Measurements from ENCODE around the gene OR10H4.
"Not testable (repeated sequence)": the region's sequence is repeated elsewhere in the genome, so short reads cannot be mapped to it uniquely, and the experiment has no call there.

The OR10H4 gene, protein sequence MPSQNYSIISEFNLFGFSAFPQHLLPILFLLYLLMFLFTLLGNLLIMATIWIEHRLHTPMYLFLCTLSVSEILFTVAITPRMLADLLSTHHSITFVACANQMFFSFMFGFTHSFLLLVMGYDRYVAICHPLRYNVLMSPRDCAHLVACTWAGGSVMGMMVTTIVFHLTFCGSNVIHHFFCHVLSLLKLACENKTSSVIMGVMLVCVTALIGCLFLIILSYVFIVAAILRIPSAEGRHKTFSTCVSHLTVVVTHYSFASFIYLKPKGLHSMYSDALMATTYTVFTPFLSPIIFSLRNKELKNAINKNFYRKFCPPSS

DNA sequence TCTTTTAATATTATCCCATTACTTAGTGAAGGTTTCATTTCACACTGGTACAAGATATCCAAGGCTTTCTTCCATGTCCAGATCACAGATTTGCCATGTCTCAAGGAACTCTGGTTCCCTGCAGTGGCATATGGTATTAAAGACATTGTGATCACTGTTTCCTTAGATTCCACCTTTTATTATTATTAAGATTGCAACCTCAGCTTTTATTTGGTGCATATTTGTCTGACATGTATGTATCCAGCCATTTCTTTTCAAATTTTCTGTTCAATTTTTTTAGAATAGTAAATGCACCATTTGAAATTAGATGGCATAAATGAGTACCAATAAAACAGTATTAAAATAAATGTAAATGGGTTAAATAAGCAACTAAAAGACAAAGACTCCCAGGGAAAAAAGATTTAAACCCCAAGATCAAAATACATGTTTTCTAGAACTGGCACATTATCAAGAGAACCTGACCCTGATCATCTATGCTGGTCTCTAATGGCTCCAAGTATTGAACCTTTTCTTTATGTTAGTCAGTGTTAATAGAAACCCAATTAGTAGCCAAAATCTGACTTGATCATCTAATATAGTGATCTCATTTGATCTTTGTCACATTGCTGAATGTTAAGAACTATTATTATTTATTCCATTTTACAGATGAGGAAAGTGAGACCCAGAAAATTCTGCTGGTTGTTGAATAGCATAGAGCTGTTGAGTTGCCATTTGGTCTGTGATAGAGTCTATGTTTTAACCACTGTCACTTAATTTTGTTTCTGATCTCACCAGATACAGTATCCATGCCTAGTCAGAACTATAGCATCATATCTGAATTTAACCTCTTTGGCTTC is at the start of gene OR10H4:
Gene OR10H4, plus strand, starts transcription at position 786 of the 836 bp plus-strand sequence. Its CDS starts 0 bp downstream, at position 786.
- DNase-seq (ENCODE audit: low spot score), result no peak

DNA sequence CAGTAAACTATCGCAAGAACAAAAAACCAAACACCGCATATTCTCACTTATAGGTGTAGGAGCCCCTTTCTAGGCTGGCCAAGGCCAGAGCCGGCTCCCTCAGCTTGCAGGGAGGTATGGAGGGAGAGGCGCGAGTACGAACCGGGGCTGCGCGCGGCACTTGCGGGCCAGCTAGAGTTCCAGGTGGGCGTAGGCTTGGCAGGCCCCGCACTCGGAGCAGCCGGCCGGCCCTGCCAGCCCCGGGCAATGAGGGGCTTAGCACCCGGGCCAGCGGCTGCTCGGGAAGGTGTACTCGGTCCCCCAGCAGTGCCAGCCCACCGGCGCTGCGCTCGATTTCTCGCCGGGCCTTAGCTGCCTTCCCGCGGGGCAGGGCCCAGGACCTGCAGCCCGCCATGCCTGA is 49.2 kb upstream of the OR10H4 start:
- not testable (repeated sequence) for DNase-seq (ENCODE audit: low spot score)

DNA sequence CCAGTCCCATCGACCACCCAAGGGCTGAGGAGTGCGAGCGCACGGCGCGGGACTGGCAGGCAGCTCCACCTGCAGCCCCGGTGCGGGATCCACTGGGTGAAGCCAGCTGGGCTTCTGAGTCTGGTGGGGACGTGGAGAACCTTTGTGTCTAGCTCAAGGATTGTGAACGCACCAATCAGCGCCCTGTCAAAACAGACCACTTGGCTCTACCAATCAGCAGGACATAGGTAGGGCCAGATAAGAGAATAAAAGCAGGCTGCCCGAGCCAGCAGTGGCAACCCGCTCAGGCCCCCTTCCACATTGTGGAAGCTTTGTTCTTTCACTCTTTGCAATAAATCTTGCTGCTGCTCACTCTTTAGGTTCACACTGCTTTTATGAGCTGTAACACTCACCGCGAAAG is 48.8 kb upstream of the OR10H4 start:
- DNase-seq (ENCODE audit: low spot score), result not testable (repeated sequence)

DNA sequence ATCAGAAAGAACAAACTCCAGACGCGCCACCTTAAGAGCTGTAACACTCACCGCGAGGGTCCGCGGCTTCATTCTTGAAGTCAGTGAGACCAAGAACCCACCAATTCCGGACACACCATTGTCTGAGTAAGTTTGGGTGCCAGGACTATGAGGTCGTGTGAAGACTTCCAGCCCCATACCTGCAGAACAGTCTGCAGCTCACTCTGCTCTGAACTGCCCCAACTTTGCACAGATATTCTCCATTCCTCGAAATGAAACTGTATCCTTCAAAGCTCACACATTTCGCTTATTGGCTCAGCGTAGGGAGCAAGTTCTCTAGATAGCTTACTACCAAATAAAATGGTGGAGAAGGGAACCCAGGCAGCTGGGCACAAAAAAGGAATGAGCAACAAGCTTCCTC is 48.3 kb upstream of the OR10H4 start:
- no peak for DNase-seq (ENCODE audit: low spot score)

DNA sequence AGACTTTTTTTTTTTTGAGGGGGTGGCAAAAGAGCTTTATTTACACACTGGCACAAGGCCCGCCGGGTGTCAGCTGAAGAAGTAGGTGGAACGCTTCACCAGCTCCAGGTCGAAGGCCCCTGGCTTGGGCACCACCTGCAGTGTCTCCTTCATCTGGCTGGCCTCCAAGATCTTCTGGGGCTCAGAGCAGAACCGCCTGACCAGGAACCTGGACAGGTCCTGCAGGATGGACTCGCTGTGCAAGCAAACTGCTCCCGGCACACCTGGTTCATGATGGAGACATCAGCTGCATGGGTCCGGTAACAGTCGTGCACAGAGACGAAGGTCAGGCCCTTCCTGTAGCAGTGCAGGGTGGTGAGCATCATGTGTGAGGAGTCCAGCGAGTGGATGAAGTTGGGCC is 46.6 kb upstream of the OR10H4 start:
- no peak for DNase-seq (ENCODE audit: low spot score)

DNA sequence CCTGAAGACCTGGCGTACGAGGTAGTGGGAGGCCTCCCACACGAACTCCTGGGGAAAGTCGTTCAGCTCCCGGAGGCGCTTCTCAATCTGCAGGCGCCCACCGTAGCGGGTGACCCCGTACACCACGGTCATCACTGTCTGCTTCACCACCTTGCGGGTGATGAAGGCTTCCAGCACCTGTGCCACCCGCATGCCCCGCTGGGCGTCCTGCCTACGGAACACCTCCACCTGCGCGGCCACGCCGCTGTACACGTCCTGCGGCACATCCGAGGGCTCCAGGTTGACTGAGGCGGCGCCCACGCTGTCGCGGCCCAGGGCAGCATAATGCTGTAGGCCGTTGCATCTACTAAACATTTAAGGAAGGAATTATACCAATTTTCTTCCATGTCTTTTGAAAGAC is 45.9 kb upstream of the OR10H4 start:
- DNase-seq (ENCODE audit: low spot score), result not testable (repeated sequence)

DNA sequence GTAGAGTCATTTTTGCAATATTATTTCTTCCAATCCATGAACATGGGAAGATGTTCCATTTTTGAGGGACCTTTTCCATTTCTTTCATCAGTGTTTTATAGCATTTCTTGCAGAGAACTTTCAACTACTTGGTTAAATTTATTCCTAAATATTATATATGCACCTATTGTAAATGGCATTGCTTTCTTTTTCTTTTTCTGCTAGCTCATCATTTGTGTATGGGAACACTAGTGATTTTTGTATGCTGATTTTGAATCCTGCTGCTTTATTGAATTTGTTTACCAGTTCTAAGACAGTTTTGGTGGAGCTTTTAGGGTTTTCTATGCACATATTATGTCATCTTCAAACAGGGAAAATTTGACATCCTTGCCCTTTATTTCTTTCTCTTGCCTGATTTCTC is 43.8 kb upstream of the OR10H4 start:
- DNase-seq (ENCODE audit: low spot score), result no peak

DNA sequence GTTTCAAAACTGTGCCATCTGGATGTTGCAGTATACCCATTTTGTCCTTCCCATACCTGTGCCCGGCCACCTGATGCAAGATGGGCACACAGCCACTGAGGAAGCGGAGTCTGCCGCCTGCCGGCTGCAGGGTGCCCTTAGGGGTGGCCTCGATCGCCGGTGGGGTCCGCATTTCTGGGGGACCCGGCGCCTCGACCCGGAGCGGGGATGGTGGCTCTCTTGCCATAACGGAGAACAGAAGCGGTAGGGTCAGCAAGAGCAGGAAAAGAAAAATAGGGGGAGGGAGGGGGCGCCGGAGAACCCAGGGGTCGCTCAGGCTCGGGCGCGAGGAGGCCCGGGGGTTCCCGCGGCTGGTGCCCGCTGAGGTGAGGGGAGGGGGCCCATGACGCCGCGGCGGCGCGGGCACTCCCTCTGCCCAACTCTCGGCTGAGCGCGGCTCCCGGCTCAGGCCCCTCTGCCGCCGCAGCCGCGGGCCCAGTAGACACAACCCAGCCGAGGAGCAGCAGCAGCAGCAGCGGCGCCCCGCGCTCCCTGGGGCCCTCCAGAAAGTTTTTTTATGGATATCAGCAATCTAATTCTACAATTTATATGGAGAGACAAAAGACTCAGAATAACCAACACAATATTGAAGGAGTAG is 37.1 kb upstream of the OR10H4 start:
- DNase-seq (ENCODE audit: low spot score), result no peak

DNA sequence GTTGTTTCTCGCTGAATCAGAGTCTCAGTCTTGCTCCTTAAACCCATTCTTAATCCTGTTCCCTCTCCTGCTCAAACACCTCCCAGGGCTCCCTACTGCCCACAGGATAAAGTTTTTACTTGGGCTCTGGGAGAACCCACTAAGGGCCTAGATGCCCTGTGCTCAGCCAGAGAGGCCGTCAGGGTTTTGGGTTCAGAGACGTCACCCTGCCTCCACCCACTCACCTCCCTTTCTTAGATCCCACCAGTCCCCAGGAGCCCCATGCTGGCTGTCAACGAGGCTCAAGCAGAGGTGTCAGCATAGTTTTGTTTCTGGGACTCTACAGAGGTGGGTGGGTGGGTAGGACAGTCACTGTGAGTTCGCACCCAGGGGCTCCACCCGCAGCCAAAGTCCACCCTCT is 35.4 kb upstream of the OR10H4 start:
- DNase-seq (ENCODE audit: low spot score), result no peak

DNA sequence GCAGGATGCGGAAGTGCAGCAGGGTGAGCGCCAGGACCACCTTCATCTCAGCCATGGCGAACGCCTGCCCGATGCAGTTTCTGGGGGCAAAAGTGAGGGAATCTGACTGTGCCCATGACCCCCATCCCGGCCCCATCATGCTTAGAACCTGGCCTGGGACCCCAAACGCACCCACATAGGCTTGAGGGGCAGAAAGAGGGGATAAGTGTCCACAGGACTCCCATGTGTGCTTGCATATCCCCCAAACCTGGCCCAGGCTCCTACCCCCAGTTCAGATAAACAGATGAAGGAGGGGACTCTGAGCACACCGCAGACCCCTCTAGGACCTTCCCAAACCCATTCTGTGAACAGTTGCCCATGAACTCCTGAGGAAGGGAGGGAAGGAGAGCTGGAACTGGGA is 35.0 kb upstream of the OR10H4 start:
- no peak for DNase-seq (ENCODE audit: low spot score)

DNA sequence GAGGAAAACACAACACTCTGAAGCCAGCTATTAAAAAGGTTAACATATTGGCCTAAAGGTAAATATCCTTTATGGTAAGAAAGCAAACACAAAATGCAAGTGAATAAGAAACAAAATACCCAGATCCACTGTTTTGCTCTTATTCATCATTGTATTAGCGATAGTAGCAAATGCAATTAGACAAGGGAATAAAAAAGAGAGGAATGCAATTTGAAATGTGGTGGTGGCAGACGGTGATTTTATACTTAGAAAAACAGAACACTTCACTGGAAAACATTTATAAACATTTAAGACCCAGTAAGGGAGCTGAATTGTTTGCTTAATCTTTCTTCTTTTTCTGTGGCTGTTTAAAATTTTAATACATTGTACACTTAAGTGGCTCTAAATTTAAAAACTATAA is 33.7 kb upstream of the OR10H4 start:
- no peak for DNase-seq (ENCODE audit: low spot score)

DNA sequence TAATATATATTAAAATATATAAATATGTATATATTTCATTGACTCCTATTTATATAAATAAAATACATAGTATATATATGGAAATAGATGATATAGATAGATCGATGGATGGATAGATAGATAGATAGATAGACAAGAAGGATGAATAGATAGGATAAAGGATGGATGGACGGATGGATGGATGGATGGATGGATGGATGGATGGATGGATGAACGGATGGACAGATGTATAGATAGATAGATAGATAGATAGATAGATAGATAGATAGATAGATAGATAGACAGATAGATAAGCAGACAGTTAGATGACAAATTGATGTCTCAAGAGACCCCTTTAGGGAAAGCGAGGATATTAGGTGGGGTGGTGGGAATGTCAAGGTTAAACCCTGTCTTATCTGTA is 29.6 kb upstream of the OR10H4 start:
- DNase-seq (ENCODE audit: low spot score), result no peak

DNA sequence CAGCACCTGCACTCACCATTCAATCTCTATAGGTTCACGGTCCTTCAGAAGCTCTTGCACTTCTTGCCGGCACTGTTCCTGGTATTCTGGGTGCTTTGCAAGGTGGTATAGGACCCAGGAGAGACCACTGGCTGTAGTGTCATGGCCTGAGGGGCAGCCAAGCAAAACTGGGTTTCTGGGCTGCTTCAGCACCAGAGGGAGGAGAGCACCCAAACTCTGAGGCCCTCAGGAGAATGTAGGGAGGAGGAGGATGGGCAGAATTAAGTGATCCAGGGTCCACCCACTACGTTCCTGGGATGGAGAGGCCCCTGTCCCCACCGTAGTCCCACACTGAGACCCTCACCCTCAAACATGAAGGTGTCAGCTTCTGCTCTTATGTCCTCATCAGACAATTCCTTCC is 26.8 kb upstream of the OR10H4 start:
- no peak for DNase-seq (ENCODE audit: low spot score)

DNA sequence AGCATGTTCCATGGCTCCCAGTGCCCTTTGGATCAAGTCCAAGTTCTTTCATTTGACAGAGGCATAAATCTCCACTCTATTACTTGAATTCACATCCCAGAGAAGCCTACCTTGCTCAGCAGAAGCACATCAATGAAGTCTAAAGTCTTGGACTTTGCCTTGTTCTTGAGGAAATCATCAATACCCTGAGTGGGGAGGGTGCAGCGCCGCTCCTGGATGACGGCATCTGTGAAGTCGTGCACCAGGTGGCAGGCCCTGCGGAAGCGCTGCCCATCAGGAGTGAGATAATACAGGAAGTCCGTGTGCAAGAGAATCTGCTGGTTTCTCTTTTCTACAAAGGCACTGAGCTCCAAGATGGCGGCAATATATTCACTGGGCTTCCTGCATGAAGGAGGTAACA is 25.1 kb upstream of the OR10H4 start:
- DNase-seq (ENCODE audit: low spot score), result no peak

DNA sequence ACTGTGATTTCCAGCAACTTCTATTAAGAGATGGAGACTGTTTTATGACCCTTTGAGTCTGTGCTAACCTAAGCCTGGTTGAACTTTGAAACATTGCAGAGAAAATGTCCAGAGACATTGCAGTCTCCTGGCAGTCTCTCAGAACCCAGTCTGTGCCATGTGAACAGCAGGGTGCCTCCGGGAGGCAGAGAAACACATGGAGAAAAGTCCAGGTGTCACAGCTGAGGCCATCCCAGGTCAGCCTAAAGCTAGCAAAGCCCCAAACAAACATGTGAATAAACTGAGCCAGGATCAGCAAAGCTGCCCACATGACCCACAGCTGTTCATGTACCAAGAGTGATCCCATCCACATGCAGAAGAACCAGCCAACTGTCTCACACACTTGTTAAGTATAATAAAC is 22.3 kb upstream of the OR10H4 start:
- no peak for DNase-seq (ENCODE audit: low spot score)

DNA sequence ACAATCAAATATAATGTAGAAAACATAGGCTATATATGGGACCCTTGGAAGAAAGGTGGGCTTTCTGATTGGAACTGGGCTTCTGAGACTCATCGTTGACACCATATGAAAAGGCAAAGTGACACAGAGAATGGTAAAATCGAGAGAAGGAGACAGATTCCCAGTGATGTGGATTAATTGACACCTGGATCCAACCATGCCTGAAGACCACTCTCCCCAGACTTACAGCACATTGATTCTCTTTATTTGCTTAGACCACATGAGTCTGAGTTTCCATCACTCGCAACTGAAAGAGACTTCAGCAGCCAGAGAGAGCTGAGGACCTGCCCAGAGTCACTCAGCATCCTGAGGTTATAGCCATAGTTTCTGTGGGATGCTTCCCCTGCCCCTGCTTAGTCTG is 20.5 kb upstream of the OR10H4 start:
- no peak for DNase-seq (ENCODE audit: low spot score)

DNA sequence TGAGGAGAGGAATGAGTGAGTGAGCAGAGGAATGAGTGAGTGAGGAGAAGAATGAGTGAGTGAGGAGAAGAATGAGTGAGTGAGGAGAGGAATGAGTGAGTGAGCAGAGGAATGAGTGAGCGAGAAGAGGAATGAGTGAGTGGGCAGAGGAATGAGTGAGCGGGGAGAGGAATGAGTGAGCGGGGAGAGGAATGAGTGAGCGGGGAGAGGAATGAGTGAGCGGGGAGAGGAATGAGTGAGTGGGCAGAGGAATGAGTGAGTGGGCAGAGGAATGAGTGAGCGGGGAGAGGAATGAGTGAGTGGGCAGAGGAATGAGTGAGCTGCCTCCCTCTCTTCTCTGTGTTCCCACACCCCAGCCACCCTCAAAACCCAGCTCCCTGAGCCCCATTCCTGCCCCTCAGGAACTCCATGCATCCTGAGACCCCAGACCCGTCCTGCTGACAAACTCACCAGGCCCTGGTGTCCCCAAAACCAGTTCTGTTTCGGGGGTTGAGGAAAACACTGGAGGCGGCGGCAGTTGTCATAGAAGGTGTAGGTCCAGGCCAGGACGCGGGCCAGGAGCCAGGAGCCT is 15.0 kb upstream of the OR10H4 start:
- DNase-seq (ENCODE audit: low spot score), result not testable (repeated sequence)

DNA sequence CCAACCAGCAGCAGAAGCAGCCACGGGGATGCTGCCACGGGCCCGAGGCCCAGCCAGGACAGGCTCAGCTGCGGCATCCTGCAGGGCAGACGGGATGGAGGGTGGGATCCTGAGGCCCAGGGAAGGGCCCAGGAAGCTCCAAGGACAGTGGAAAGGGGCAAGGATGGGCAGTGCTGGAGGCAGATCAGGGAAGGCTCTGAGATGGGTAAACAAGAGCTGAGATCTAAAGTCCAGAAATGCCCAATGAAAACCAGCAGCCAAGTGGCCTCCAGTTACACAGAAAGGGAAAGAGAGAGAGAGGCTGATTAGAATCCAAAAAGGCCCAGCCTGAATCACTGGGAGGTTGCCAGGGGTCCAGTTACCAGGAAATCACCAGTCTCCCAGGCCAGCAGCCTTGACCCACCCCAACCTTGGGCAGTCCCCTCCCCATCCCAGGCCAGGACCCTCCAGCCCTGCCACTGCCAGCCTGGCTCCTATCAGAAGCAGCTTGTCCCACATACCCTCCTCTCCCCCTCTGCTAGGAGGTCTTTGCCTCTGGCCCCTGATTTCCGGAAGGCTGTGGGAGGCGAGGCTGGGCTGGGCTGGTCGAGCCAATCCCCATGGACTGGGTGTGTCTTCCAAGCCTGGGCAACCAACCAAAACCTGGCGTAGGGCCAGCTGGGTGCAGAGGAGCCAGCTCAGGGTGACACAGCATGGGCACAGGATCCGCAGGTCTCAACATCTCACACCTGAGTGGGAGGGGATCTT is 14.3 kb upstream of the OR10H4 start, which contains the start of gene CYP4F11:
Gene CYP4F11, minus strand, starts transcription at position 198 of the 747 bp plus-strand sequence. Its CDS starts 121 bp downstream, at position 77.
- no peak for DNase-seq (ENCODE audit: low spot score)

DNA sequence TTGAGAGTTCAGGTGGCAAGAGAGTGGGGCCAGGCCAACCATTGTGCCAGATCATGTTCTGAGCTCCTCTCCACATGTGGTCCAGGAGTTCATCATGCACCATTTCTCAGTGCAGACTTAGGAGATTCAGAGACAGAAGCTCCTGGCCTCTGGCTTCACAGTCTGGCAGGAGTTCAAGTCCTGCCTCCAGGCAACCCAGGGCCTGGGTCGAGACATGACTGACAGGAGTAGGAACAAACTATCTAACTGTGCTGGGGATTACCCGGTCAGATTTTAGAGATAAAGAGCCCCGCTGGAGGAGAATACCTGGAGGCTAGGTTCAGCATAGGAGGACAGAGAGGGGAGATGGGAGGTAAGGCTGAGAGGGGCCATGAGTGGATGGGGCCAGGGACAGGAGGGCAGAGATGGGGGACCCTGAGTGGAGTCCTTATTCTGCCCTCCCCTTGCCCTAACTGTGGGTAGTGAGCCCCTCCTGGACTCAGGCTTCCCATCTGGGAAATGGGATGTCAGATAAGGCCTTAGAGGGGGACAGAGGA is 13.6 kb upstream of the OR10H4 start:
- DNase-seq (ENCODE audit: low spot score), result no peak

DNA sequence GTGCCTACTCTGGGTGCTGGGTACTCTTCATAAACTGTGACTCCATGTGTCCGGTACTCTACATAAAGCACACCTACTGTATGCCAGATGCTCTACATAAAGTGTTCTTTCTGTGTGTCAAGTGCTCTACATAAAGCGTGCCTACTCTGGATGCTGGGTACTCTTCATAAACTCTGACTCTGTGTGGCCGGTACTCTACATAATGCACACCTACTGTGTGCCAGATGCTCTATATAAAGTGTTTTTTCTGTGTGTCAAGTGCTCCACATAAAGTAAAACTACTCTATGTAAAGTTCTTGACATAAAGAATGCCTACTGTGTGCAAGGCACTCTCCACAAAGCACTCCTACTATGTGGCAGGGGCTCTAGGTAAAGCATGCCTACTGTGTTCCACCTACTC is 12.6 kb upstream of the OR10H4 start:
- no peak for DNase-seq (ENCODE audit: low spot score)

DNA sequence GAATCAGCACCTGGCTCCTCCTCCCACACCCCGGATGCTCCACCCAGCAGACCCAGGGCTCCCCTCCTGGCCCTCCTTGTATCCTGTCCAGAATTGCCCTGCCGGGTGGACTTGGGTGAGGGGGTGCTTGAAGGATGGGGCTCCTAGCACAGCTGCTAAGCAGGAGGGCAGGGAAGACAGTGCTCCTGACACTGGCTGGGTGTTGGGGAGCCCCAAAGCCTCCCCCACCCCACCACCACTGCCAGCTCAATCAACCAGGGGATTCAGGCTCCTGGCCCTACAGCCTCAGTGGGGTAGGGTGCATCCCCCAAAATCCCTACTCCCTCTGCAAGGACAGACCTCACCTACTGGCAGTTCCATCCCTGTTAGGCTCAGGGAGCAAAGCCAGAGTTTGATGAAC is 11.9 kb upstream of the OR10H4 start:
- no peak for DNase-seq (ENCODE audit: low spot score)

DNA sequence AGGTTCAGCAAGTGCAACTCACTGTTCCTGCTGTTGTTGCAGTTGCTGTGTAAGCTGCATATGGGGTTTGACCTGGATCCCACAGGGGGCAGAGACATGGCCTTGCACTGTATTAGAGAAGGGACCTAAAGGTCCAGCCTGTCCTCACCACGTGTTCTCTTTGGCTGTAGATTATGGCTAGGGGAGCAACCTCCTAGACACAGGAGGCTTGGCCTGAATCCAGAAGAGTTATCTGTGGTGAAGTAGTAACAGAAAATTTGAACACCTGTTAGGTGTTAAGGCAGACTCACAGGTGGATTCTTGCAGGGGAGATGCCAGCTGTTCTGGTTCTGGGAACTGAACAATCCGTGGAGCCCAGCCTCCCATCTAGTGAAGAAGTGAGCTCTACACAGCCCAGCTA is 11.0 kb upstream of the OR10H4 start:
- no peak for DNase-seq (ENCODE audit: low spot score)

Measured in HuH-7 (cell line).